Left ventricle myocardium inferior (tissue), 1 donor: ENCODE data around the gene CES4A. TPM values are rescaled to one million over a fixed set of nuclear protein-coding genes. Genes with fewer than 3 reads are reported as not detected.

Experiments
- DNase-seq: peaks from one replicate; pipeline ENCODE4 v3.0.0-alpha.2; 2020
- H3K27ac ChIP-seq: fragments of 200-600 bp; replicated peaks from 2 replicates; pipeline ENCODE4 v1.8.0; 2021
- H3K27me3 ChIP-seq: fragments of 200-600 bp; 2 replicates; pipeline ENCODE4 v1.8.0; 2021; ENCODE audit warnings: low read depth
- H3K36me3 ChIP-seq: fragments of 200-600 bp; 2 replicates; pipeline ENCODE4 v1.8.0; 2021
- H3K4me1 ChIP-seq: fragments of 200-600 bp; 2 replicates; pipeline ENCODE4 v1.8.0; 2021
- H3K4me3 ChIP-seq: fragments of 200-600 bp; 2 replicates; pipeline ENCODE4 v1.8.0; 2021; ENCODE audit warnings: mild to moderate bottlenecking, moderate library complexity
- H3K9me3 ChIP-seq: fragments of 200-600 bp; replicated peaks from 2 replicates; pipeline ENCODE4 v1.8.0; 2021
- CTCF ChIP-seq: fragments of 200-600 bp; IDR thresholded peaks from 2 replicates; pipeline ENCODE4 v1.8.0; 2021; ENCODE audit warnings: antibody characterized with exemption, mild to moderate bottlenecking, borderline replicate concordance
- intact Hi-C: fragments of 100-400 bp; cut with micrococcal nuclease; formaldehyde crosslinking; loops from one replicate; pipeline ENCODE4 v1.11.0; 2022
- total RNA-seq: library from RNA; stranded (reverse); fragmentation: NEBNext Ultra II Directional; extraction: Animal tissue kit (Norgen Biotek cat#: 25700); gene quantifications from one replicate; pipeline ENCODE4 v1.2.1, GENCODE V29; 2021
- donor health status: DM: no; HTN: yes; CAD: no; lungs with severe emphysema.

Gene CES4A
- total RNA-seq, 1 donor from 2014 or later: 11.0 TPM

- peak overlapping the region; percentile 81 for H3K27ac ChIP-seq
- no peak for TF ChIP-seq CTCF
- no peak for DNase-seq
- intact Hi-C loops: no loop called here
- peak overlapping the region; percentile 71 for H3K4me3 ChIP-seq
- peaks cover 21% of the 10 kb centered on the region for H3K4me1 ChIP-seq
- H3K9me3 ChIP-seq: no peaks in the 10 kb centered on the region
- no peaks in the 10 kb centered on the region for H3K27me3 ChIP-seq
- H3K36me3 ChIP-seq: no peaks in the 10 kb centered on the region
Observed at GRCh38 chr16:67013233-67013822, 24.9 kb downstream of the CES4A start.

GRCh38 chr16:67013823-67014633, 25.6 kb downstream of the CES4A start:
- peak; percentile 53 for TF ChIP-seq CTCF
- H3K4me3 ChIP-seq: peak overlapping the region; percentile 71
- intact Hi-C loops: no loop called here
- peak; percentile 87 for DNase-seq
- H3K36me3 ChIP-seq: no peaks in the 10 kb centered on the region
- H3K4me1 ChIP-seq: peaks cover 21% of the 10 kb centered on the region
- no peaks in the 10 kb centered on the region for H3K9me3 ChIP-seq
- peak overlapping the region; percentile 81 for H3K27ac ChIP-seq
- H3K27me3 ChIP-seq: no peaks in the 10 kb centered on the region

- intact Hi-C loops: no loop called here
- Histone ChIP-seq H3K4me1 (peaks cover 21% of the 10 kb centered on the region), H3K4me3 (peak overlapping the region; percentile 71), H3K9me3 (no peaks in the 10 kb centered on the region), H3K36me3 (no peaks in the 10 kb centered on the region), H3K27ac (peak overlapping the region; percentile 81), H3K27me3 (no peaks in the 10 kb centered on the region)
- TF ChIP-seq CTCF: no peak
- no peak for DNase-seq
Observed at GRCh38 chr16:67014634-67015312, 26.4 kb downstream of the CES4A start.

GRCh38 chr16:67015313-67015731, 26.9 kb downstream of the CES4A start:
- Histone ChIP-seq H3K36me3 (no peaks in the 10 kb centered on the region), H3K9me3 (no peaks in the 10 kb centered on the region), H3K4me1 (peaks cover 21% of the 10 kb centered on the region), H3K4me3 (no peak overlapping the region), H3K27me3 (no peaks in the 10 kb centered on the region), H3K27ac (no peak overlapping the region)
- TF ChIP-seq CTCF: no peak
- no peak for DNase-seq
- intact Hi-C loops: no loop called here

GRCh38 chr16:67016143-67016542, 27.8 kb downstream of the CES4A start:
- H3K27ac ChIP-seq: no peak overlapping the region
- no peaks in the 10 kb centered on the region for H3K36me3 ChIP-seq
- no peaks in the 10 kb centered on the region for H3K9me3 ChIP-seq
- intact Hi-C loops: no loop called here
- no peak for DNase-seq
- no peak overlapping the region for H3K4me3 ChIP-seq
- peaks cover 21% of the 10 kb centered on the region for H3K4me1 ChIP-seq
- no peaks in the 10 kb centered on the region for H3K27me3 ChIP-seq
- no peak for TF ChIP-seq CTCF
